GM12874 (cell line): ENCODE results near the gene FIS1.
A peak's percentile ranks its signal among the peaks of the same experiment; 100 is the strongest.

Experiments
- TF ChIP-seq, protein P1 (sequence below): IDR thresholded peaks from 2 replicates; pipeline ENCODE4 v1.5.1; 2011; ENCODE audit warnings: low read depth, mild to moderate bottlenecking, control low read depth, low read length, moderate library complexity; ENCODE audit not compliant: insufficient read depth

FIS1 gene

DNA sequence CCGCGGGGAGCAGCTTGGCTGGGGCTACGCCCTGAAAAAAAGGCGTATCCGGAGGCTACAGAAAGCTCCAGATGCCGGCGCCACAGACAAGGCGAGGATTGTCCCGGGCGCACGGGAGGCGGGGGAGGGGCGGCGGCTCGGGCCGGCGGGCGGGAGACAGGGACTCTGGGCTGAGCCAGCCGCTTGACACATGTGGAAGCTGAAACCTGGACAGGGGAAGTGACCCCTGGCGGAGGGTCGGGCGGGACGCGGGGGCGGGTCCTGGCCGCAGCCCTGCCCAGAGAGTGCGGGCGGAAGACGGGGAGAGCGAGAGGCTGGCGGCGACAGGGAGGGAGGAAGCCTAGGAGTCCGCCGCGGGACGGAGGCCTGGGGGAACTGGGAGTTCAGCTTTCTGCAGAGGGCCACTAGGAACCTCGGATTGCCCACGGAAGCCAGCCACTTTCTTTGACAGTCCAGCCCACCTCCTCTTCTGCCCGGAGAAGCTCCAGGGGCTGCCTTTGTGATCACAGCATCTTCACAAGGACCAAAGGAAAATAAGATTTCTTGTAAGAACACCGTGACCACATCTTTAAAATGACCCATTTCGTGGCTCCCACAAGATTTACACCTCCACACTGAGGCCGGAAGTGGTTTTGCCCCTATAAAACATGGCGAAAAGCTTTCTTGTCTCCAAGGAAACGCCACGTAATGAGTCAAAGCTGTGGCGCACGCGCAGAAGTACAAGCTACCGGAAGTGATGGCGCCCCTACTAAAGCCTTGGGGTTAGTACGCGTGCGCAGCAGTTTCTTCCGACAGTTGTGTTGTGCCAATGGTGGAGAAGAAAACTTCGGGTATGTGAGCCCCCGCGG is 27.3 kb downstream of the FIS1 start, which contains the start of the genes PLOD3 and ZNHIT1:
TSS of gene PLOD3 (minus strand) at position 194 of the 848 bp plus-strand sequence. CDS start 307 bp downstream, outside the sequence.
TSS of gene ZNHIT1 (plus strand) at position 778 of the 848 bp plus-strand sequence. CDS start at position 809, 31 bp downstream.
- TF ChIP-seq, protein P1, sequence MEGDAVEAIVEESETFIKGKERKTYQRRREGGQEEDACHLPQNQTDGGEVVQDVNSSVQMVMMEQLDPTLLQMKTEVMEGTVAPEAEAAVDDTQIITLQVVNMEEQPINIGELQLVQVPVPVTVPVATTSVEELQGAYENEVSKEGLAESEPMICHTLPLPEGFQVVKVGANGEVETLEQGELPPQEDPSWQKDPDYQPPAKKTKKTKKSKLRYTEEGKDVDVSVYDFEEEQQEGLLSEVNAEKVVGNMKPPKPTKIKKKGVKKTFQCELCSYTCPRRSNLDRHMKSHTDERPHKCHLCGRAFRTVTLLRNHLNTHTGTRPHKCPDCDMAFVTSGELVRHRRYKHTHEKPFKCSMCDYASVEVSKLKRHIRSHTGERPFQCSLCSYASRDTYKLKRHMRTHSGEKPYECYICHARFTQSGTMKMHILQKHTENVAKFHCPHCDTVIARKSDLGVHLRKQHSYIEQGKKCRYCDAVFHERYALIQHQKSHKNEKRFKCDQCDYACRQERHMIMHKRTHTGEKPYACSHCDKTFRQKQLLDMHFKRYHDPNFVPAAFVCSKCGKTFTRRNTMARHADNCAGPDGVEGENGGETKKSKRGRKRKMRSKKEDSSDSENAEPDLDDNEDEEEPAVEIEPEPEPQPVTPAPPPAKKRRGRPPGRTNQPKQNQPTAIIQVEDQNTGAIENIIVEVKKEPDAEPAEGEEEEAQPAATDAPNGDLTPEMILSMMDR = 0 out of 2 replicates have a peak, but pooled peaks have one; percentile 18

DNA sequence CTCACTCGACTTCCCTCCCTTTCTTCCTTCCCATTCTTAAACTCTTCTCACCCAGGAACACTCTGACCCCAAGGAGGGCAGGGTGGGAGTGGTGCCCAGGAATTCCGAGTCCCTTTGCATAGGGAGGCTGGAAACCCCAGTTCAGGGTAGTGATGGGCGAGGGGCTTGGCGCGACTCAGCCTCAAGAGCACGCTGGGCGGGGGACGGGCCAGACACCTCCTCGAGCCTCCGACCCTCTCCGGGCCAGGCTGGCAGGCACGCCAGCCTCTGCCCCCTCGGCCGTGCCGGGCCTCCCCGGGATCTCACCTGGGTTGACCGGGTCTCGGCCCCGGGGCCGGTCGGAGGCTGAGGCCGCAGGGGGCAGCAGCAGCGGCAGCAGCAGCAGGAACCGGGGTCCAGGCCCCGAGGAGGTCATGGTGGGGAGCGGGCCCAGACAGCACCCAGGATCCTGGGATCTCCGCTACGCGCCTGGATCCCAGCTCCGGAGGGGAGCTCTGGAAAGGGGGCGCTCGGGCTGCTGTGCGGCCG is 28.0 kb downstream of the FIS1 start:
- TF ChIP-seq, protein P1 = 0 out of 2 replicates have a peak, but pooled peaks have one; percentile 19

DNA sequence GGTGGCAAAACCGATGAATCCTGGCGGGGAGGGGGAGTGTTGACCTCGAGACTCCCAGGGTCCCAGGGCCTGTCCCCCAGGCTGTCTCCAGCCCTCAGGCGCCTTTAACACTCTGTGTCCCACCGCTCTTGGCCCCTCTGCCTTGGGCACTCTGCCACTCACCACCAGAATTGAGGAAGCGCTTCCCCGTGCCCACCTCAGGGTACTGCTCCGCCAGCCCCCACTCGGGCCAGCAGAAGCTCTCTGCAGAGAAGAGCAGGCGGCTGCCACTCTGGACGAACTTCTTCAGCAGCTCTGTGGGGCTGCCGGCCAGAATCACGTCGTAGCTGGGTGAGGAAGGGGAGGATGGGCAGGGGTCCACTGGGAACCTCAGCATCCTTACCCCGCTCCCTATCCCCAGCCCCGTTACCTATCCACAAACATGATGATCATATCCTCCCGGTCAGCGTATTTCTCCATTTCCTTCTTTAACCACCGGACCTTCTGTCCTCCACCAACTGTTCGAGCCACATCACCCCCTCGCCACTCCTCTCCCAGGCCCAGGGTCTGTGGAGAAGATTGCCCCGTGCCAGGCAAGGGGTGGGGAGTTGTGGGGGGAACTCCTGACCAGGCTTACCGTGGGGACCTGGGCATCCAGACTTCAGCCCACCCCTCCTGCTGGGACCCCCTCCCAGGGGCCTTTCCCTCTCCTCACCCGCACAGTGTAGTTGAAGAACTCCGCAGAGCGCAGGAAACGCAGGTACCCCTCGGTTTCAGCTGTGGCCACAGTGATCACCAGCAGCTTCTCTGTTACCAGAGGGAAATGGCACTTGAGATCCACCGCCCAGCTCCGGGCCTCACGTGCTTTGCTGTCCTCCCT is 28.7 kb downstream of the FIS1 start:
- TF ChIP-seq, protein P1 = no peak

DNA sequence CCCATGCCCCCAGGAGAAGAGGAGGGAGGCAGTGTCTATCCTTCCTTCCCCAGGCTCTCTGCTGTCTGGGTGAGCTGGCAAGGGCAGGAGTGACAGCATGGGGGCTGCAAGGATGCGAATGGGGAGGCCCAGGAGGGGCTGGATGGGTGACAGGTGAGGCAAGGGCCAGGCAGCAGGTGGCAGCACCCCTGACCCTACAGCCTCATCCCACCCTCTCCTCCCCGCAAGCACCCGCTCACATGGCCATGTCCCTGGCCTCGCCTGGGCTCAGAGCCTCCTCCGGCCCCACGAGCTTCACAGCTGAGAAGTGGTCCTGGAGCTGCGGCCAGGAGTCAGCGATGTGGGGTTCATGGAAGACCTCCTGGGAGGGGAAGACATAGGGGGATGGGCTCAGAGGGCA is 32.9 kb downstream of the FIS1 start:
- TF ChIP-seq, protein P1 = no peak

DNA sequence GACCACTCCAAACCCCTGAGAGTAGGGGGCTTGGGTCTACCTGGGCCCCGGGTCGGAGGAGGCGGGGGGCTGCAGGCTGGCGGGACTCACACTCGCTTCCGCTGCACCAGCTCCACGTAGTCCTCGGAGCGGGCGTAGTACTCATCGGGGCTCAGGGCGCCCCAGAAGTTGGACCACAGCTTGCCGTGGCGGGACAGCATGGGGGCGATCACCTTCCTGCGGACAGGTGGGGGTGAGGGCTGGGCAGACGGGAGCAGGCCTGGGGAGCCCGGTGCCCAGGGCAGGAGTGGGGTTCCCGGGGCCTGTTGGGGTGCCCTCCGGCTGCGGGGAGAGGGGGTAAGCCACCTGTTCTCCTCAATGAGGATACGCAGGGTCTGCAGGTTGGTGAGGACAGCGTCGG is 33.4 kb downstream of the FIS1 start:
- TF ChIP-seq, protein P1 = no peak

DNA sequence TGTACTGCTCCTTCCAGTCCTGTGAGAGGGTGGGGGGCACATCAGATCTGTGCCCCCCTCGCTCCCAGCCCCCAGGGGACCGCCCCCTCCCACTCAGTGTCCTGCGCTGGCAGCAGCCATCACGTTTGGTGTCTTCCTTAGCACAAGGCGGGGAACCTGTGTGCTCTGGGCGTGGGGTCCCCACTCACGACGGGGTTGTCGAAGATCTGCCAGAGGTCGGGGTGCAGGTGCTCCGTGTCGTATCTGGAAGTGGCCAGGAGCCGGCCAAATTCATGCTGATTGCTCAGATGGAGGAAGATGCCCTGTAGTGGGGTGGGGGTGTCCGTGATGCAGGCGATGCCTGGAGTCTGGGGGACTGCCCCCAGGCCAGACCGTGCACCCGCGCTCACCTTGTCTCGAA is 34.7 kb downstream of the FIS1 start:
- TF ChIP-seq, protein P1 = no peak

DNA sequence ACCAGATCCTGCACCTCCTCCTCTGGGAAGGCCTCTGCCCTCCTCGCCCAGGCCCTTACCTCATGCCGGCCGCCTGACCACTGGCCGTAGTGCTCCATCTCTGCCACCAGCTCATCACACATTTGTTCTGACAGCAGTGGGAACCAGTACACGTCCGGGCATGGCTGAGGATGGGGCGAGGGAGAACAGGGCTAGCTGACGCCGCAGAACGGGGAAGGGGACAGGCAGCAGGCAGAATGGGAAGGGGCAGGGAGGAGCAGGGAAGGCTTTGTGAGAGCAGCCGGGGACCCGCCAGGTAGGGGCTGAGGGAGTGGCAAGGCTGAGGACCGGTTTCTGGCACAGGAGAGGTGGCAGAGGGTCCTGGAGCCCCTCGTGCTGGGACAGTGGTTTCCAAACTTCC is 36.1 kb downstream of the FIS1 start:
- TF ChIP-seq, protein P1 = no peak
